GM19193 (cell line): Measurements from ENCODE around the gene KRTAP3-2.

Experiments
- POLR2A ChIP-seq: IDR thresholded peaks from 4 replicates; pipeline ENCODE4 v1.6.1; 2011; ENCODE audit not compliant: insufficient read depth, insufficient read length; ENCODE audit errors: extremely low read depth

KRTAP3-2 gene

GRCh38 chr17:41015454-41015853 is 15.7 kb upstream of the KRTAP3-2 start:
- TF ChIP-seq POLR2A: no peak

- TF ChIP-seq POLR2A: no peak
Observed at GRCh38 chr17:41013606-41014005, 13.9 kb upstream of the KRTAP3-2 start.

- no peak for TF ChIP-seq POLR2A
Observed at GRCh38 chr17:41013181-41013580, 13.5 kb upstream of the KRTAP3-2 start.

- TF ChIP-seq POLR2A: no peak
Observed at GRCh38 chr17:41012326-41013120, 12.8 kb upstream of the KRTAP3-2 start.

DNA sequence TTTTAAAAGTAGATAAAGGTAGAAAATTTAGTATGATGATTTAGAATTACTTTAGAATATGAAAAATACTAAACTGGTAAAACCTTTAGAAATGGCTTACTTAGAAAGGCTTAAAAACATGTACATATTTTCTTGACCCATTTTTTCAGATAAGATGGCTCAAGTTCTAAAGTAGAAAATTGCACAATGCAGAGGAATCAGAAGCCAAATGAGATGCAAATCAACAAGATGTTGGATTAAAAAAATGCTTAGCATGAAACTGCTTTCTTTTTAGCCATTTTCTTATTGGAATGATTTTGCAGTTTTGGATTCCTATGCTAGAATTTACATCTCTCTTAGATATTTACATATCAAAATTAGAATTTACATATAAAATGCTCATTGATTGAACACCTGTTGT is 10.7 kb upstream of the KRTAP3-2 start:
- no peak for TF ChIP-seq POLR2A

DNA sequence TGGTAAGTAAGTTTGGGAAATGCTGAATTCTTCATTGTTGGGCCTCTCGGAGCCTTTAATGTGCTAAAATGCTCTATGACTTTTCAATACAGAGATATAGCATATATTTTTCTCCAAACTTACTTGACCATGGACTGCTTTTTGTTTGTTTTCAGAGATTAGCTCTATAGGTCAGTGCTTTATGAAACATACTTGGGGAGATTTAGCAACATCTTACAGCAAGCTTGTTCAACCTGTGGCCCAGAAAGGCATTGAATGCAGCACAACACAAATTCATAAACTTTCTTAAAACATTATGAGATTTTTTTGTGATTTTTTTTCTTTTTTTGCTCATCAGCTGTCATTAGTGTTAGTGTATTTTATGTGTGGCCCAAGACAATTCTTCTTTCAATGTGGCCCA is 10.2 kb upstream of the KRTAP3-2 start:
- TF ChIP-seq POLR2A: no peak

GRCh38 chr17:41009301-41009760 is 9.6 kb upstream of the KRTAP3-2 start:
- TF ChIP-seq POLR2A: no peak

DNA sequence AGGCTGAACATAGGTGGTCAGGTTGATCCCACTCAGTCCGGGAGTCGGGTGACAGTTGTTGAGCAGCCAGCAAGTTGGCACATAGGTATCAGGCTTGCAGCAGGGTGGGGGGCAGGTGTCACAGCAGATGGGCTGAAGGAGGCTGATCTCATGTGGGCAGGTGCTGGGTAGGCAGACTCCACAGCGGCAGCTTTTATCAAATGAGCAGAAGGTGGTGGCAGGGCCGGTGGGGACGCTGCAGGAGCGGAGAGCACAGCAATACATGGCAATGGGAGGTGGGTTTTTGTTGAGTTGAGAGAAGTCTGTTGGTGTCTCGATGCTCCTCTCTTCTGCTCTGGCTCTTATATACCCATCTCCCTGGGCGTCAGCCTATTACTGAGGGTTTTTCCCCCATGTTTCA is 9.1 kb upstream of the KRTAP3-2 start, which contains the start of gene KRTAP3-1:
Gene KRTAP3-1 (minus strand): TSS at position 318 of the 400 bp plus-strand sequence. CDS start 54 bp downstream, at position 264.
- no peak for TF ChIP-seq POLR2A

DNA sequence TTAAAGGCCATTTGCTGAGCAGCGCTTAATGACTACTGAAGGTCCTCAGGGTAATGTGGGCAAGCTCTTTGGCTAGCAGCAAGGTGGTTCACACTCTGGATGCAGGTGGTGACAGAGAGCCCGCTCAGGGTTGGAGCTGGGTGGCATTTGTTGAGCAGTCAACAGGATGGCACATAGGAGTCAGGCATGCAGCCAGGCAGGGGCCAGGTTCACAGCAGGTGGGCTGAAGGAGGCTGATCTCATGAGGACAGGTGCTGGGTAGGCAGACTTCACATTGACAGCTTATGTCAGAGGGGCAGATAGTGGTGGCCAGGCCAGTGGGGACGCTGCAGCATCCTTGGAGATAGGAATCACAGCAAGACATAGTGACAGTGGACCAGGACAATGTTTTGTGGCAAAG is 4.7 kb upstream of the KRTAP3-2 start:
- no peak for TF ChIP-seq POLR2A

GRCh38 chr17:41003926-41004325 is 4.2 kb upstream of the KRTAP3-2 start:
- TF ChIP-seq POLR2A: no peak

DNA sequence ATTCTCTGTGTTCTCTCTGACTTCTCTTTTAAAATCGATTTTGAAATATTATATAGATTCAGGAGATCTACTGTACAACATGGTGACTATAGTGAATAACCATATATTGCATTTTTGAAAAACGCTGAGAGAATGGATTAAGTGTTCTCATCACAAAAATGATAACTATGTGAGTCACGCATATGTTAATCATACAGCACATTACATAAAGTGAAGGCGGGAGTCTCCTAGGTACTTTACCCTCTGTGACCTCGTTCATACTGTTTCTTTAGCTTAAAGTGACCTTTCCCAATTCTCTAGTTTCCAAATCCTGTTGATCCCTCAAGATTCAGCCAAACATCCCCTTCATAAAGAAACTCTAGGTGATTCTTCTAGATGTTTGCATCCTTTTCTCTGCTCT is 3.1 kb upstream of the KRTAP3-2 start:
- TF ChIP-seq POLR2A: no peak

DNA sequence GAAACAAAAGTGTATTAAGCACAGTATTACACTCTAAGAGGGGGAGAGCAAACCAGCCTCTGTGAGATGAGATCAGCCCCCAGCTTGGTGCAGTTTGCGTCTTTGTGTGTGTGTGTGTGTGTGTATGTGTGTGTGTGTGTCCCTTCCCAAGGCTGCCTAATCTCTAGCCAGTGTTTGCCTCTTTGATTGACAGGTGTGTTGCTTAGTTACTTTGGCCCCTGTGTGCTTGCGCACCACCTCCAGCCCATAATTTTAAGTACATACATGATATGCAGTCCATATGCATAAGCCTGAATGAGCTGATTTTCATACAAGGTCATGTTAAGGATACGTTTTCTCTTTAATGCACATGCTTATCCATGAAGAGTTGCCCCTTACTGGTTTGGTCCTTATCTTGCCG is 2.1 kb upstream of the KRTAP3-2 start:
- TF ChIP-seq POLR2A: no peak

- no peak for TF ChIP-seq POLR2A
Observed at GRCh38 chr17:40997361-40997760, 2.3 kb downstream of the KRTAP3-2 start.

DNA sequence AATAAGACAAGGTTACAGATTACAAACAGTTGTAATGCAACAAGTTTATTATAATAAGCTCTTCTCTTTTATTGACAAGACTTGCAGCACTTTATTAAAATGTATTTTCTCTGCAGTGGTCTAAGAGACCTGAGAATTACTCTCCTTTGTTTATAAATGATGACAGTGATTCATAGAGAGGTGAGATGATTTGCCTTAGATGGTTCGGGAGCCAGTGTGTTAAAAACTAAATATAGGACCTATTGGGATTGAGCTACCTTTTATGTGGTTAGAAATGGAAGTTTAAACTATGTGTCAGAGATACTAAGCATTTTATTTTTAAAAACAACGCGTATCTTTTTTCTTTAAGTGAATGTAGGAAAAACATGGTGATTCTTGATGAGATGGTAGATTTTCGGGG is 2.9 kb downstream of the KRTAP3-2 start:
- no peak for TF ChIP-seq POLR2A

DNA sequence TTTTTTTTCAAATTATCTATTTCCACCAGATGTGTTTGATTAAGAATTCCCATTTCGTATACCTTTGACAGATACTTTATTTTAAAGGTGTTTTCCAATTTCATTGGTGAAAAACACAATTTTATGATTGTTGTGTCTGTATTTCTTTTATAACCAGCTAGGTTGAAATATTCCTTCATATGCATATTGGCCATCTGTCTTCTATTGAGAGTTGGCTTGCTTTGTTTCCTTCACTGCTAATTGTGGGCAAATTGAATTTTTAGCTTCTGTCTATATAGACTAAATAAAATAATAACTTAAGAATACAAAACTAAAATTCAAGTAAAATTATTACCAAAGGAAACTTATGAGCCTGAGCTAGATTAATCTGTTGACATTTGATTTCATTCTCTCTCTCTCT is 4.6 kb downstream of the KRTAP3-2 start:
- no peak for TF ChIP-seq POLR2A

- TF ChIP-seq POLR2A: no peak
Observed at GRCh38 chr17:40993839-40994238, 5.9 kb downstream of the KRTAP3-2 start, which contains the start of gene KRTAP3-3. Gene KRTAP3-3, minus strand, starts transcription at chr17:40994164. Its CDS starts 67 bp downstream, at chr17:40994097.
